MM.1S (cell line): ENCODE data around the gene EIF4EBP3.
A peak's percentile ranks its signal among the peaks of the same experiment; 100 is the strongest.

Source experiments
- DNase-seq: peaks from one replicate; pipeline ENCODE4 v3.0.0-alpha.2; 2015
- H2AFZ ChIP-seq: fragments of 300-600 bp; sonication (generic); 2 replicates; pipeline ENCODE4 v1.6.0; 2016; ENCODE audit warnings: antibody characterized with exemption, low read length
- H3F3A ChIP-seq: fragments of 300-600 bp; sonication (generic); 2 replicates; pipeline ENCODE4 v1.6.1; 2016; ENCODE audit warnings: mild to moderate bottlenecking, antibody characterized with exemption, low read length, moderate library complexity, mixed read lengths; ENCODE audit not compliant: insufficient read depth
- H3K27ac ChIP-seq: fragments of 300-600 bp; sonication (generic); 2 replicates; pipeline ENCODE4 v1.5.1; 2016; ENCODE audit warnings: mild to moderate bottlenecking, low read length
- H3K27me3 ChIP-seq: fragments of 300-600 bp; sonication (generic); replicated peaks from 2 replicates; pipeline ENCODE4 v1.6.0; 2016; ENCODE audit warnings: low read length; ENCODE audit not compliant: insufficient read depth
- H3K36me3 ChIP-seq: fragments of 300-600 bp; sonication (generic); replicated peaks from 2 replicates; pipeline ENCODE4 v1.6.1; 2016; ENCODE audit warnings: mild to moderate bottlenecking, low read length, mixed read lengths; ENCODE audit not compliant: insufficient read depth
- H3K4me1 ChIP-seq: fragments of 300-600 bp; sonication (generic); 2 replicates; pipeline ENCODE4 v1.6.1; 2016; ENCODE audit warnings: low read length, mixed read lengths
- H3K4me2 ChIP-seq: fragments of 300-600 bp; sonication (generic); 2 replicates; pipeline ENCODE4 v1.6.0; 2016; ENCODE audit warnings: low read depth, low read length
- H3K4me3 ChIP-seq: fragments of 300-600 bp; sonication (generic); 2 replicates; pipeline ENCODE4 v1.5.1; 2016; ENCODE audit warnings: low read length, mixed read lengths
- H3K79me2 ChIP-seq: fragments of 300-600 bp; sonication (generic); 2 replicates; pipeline ENCODE4 v1.6.1; 2016; ENCODE audit warnings: mixed run types, low read length, mixed read lengths
- H3K9ac ChIP-seq: fragments of 300-600 bp; sonication (generic); 2 replicates; pipeline ENCODE4 v1.6.1; 2016; ENCODE audit warnings: low read length, mixed read lengths
- H3K9me2 ChIP-seq: fragments of 300-600 bp; sonication (generic); replicated peaks from 2 replicates; pipeline ENCODE4 v1.6.1; 2016; ENCODE audit warnings: mild to moderate bottlenecking, low read length, mixed read lengths; ENCODE audit not compliant: insufficient read depth
- H3K9me3 ChIP-seq: fragments of 300-600 bp; sonication (generic); replicated peaks from 2 replicates; pipeline ENCODE4 v1.6.1; 2016; ENCODE audit warnings: mild to moderate bottlenecking, low read length, mixed read lengths; ENCODE audit not compliant: insufficient read depth
- H4K20me1 ChIP-seq: fragments of 300-600 bp; sonication (generic); 2 replicates; pipeline ENCODE4 v1.6.1; 2016; ENCODE audit warnings: mild to moderate bottlenecking, low read length, moderate library complexity, mixed read lengths; ENCODE audit not compliant: insufficient read depth
- EZH2 ChIP-seq: fragments of 300-600 bp; sonication (generic); optimal IDR thresholded peaks from 2 replicates; pipeline ENCODE3; 2017; ENCODE audit warnings: low read depth, mild to moderate bottlenecking, antibody characterized with exemption, low read length, mixed read lengths
- EZH2phosphoT487 ChIP-seq: fragments of 300-600 bp; sonication (generic); IDR thresholded peaks from 2 replicates; pipeline ENCODE4 v1.6.1; 2018; ENCODE audit warnings: antibody characterized with exemption, low read length
- TF ChIP-seq, protein P1 (sequence below): fragments of 300-600 bp; sonication (generic); IDR thresholded peaks from 2 replicates; pipeline ENCODE4 v1.5.1; 2016; ENCODE audit warnings: antibody characterized with exemption, low read length, mixed read lengths

Gene EIF4EBP3

DNA sequence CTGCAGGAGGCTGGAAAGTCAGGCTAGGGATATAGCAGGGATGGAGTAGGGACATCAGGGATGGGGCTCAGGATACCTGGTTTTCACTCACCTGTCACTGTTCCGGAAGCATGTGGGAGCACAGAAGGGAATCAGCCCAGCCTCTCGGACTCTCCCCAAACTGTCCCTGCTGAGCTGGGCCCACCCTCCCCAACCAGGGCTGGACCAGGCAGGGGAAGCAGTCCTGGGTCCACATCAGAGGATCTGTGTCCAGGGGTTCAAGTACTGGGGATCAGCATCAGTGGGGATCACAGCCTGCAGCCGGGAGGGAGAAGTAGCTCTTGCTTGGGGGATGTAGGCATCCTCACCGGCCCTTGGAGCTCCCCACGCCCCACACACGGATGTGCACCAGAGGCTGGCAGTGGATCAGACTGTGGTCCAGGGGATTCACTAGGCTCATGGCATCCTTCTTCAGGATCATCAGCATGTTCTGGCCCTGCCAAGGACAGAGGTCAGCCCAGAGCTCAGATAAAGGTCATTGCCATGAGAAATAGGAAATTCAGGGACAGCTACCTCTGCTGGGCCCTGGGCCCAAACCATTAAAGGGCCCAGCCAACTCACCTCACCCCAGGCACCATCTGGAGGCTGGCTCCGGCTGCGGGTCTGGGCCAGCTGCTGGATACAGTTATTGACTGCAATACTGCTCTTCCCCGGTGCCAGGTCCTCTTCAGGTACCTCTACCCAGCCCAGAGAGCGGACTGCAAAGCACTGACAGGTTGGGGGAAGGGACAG lies 14.5 kb downstream of the EIF4EBP3 start:
- Histone ChIP-seq H3K79me2 (peaks cover 27% of the 10 kb centered on the region), H2AFZ (no peak overlapping the region), H3K4me3 (no peak overlapping the region), H3K36me3 (no peaks in the 10 kb centered on the region), H4K20me1 (no peaks in the 10 kb centered on the region), H3K27ac (no peak overlapping the region), H3K4me2 (no peak overlapping the region), H3K9me3 (no peaks in the 10 kb centered on the region), H3K9me2 (no peaks in the 10 kb centered on the region), H3F3A (no peaks in the 10 kb centered on the region; the same call in 1 of the 2 replicates), H3K27me3 (no peaks in the 10 kb centered on the region), H3K4me1 (peaks cover 25% of the 10 kb centered on the region), H3K9ac (no peak overlapping the region)
- TF ChIP-seq EZH2phosphoT487 (no peak), EZH2 (no peak)
- TF ChIP-seq, protein P1, sequence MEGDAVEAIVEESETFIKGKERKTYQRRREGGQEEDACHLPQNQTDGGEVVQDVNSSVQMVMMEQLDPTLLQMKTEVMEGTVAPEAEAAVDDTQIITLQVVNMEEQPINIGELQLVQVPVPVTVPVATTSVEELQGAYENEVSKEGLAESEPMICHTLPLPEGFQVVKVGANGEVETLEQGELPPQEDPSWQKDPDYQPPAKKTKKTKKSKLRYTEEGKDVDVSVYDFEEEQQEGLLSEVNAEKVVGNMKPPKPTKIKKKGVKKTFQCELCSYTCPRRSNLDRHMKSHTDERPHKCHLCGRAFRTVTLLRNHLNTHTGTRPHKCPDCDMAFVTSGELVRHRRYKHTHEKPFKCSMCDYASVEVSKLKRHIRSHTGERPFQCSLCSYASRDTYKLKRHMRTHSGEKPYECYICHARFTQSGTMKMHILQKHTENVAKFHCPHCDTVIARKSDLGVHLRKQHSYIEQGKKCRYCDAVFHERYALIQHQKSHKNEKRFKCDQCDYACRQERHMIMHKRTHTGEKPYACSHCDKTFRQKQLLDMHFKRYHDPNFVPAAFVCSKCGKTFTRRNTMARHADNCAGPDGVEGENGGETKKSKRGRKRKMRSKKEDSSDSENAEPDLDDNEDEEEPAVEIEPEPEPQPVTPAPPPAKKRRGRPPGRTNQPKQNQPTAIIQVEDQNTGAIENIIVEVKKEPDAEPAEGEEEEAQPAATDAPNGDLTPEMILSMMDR, result no peak
- no peak for DNase-seq

DNA sequence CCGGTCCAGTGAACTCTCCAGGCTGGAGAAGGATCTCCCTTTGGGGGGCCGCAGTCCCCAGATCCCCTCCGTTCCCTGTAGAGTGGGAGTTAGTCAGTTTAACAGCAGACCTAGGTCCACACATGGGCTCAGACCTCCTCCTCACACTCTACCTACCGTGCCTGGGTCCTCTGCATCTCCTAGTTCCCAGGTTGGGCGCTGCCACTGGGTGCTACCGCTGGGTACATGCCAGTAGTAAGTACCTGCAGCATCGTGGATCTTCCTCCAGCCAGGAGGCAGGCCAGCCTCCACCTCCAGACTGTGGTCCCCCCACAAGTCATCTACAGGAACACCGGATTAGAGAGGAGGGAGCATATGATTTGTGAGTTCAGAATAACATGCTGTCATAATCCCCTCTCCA lies 16.1 kb downstream of the EIF4EBP3 start:
- peaks cover 27% of the 10 kb centered on the region for H3K4me1 ChIP-seq
- H3K4me3 ChIP-seq, result peak overlapping the region; percentile 70
- TF ChIP-seq EZH2phosphoT487 (no peak), EZH2 (no peak)
- TF ChIP-seq, protein P1, result no peak
- H3K79me2 ChIP-seq, result peaks cover 38% of the 10 kb centered on the region
- peak overlapping the region; percentile 81 for H2AFZ ChIP-seq
- peak overlapping the region; percentile 89; the same call in 1 of the 2 replicates for H3K9ac ChIP-seq
- DNase-seq, result no peak
- H3K9me2 ChIP-seq, result no peaks in the 10 kb centered on the region
- H4K20me1 ChIP-seq, result no peaks in the 10 kb centered on the region
- no peaks in the 10 kb centered on the region for H3K36me3 ChIP-seq
- H3K27me3 ChIP-seq, result no peaks in the 10 kb centered on the region
- H3K9me3 ChIP-seq, result no peaks in the 10 kb centered on the region
- peaks cover 4% of the 10 kb centered on the region; the same call in 1 of the 2 replicates for H3F3A ChIP-seq
- peak overlapping the region; percentile 70 for H3K4me2 ChIP-seq
- H3K27ac ChIP-seq, result peak overlapping the region; percentile 77; the same call in 1 of the 2 replicates

DNA sequence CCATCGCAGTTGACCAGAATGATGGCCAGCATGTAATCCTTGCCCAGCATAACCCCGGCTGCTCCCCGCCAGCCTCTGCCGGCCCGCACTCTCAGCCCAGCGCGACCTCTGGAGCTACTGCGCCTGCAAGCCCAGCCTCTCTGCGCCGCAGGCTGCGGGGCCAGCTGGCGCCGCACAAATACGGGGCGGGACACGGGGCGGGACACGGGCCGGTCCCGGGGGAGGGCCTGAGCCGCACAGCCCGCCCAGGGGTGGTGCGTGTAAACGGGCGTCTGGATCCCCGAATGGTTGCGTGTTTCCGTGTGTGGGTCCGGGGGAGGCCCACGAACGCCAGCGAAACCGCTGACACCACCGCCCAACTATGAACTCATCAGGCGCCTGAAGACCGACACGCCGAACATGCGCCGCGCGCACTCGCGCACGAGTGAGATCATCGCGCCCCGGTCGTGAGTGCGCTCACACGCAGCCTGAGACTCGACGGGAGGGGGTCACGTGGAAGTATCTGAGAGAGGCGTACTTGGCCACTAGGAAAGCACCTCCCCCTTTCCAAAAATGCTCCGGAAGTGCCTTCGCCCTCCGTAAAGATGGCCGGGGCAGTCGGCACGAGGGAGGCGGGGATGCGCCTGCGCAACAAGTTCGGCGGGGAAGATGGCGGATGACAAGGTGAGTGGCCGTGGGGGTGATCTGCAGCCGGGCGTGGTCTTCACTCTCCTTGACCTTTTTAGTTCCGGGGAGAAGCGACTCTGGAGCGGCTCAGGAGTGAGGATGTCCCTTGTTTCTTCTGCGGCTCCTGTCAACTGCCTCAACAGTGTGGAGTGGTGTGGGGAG lies 16.9 kb downstream of the EIF4EBP3 start, which contains the start of the genes APBB3 and SLC35A4:
TSS of gene APBB3 (minus strand) at position 403 of the 828 bp plus-strand sequence. CDS start at position 50, 353 bp downstream.
TSS of gene SLC35A4 (plus strand) at position 633 of the 828 bp plus-strand sequence. CDS start 2,342 bp downstream, outside the sequence.
- H4K20me1 ChIP-seq, result no peaks in the 10 kb centered on the region
- H3F3A ChIP-seq, result peaks cover 12% of the 10 kb centered on the region
- H3K36me3 ChIP-seq, result no peaks in the 10 kb centered on the region
- peak; percentile 98 for DNase-seq
- H3K27me3 ChIP-seq, result no peaks in the 10 kb centered on the region
- peak within 1 kb of the TSS; percentile 77 for H3K27ac ChIP-seq
- TF ChIP-seq EZH2phosphoT487 (no peak), EZH2 (no peak)
- TF ChIP-seq, protein P1, result no peak
- H3K4me1 ChIP-seq, result peaks cover 33% of the 10 kb centered on the region
- H3K9ac ChIP-seq, result peak within 1 kb of the TSS; percentile 89
- no peaks in the 10 kb centered on the region for H3K9me2 ChIP-seq
- peak within 1 kb of the TSS; percentile 70 for H3K4me2 ChIP-seq
- H2AFZ ChIP-seq, result peak within 1 kb of the TSS; percentile 81
- peak within 1 kb of the TSS; percentile 70 for H3K4me3 ChIP-seq
- no peaks in the 10 kb centered on the region for H3K9me3 ChIP-seq
- peaks cover 39% of the 10 kb centered on the region for H3K79me2 ChIP-seq
